HepG2 (cell line): Measurements from ENCODE around the gene ING1. TPM values are rescaled to one million over a fixed set of nuclear protein-coding genes. Genes with fewer than 3 reads are reported as not detected.

Experiments used
- ATAC-seq: fragments of 200-7000 bp; cut with Tn5 transposase; 3 replicates; pipeline ENCODE4 v1.9.1; 2020; ENCODE audit warnings: mild to moderate bottlenecking, moderate library complexity
- BruUV-seq: library from RNA; stranded (reverse); fragments of 400-500 nt; replicated peaks from 2 replicates; lab custom pipeline; 2021; lab: Mats Ljungman, UMichigan
- CTCF ChIA-PET: fragments of 300-600 bp; formaldehyde crosslinking; extraction: SDS; loops from one replicate; lab custom pipeline; 2021; ENCODE audit warnings: low total read pairs, inconsistent platforms, low intra/inter-chr PET ratio; lab: Yijun Ruan, JAX
- POLR2A ChIA-PET: fragments of 350-600 bp; sonication (Branson Sonifier 250); formaldehyde crosslinking; loops from one replicate; lab custom pipeline; 2020; ENCODE audit warnings: antibody characterized with exemption, inconsistent platforms; lab: Yijun Ruan, JAX
- DNase-seq: peaks from one replicate; pipeline ENCODE4 v3.0.0-alpha.2; 2015; ENCODE audit warnings: low spot score
- FAIRE-seq: peaks from 3 replicates; lab custom pipeline; 2011; peaks lifted over from hg19 to GRCh38; lab: Jason Lieb, UNC
- H2AFZ ChIP-seq: one replicate; pipeline ENCODE4 v1.6.1; 2011; ENCODE audit warnings: low read length, inconsistent platforms
- H3K27ac ChIP-seq: fragments of 300-600 bp; 3 replicates; pipeline ENCODE4 v1.8.0; 2011; ENCODE audit warnings: mixed run types, mild to moderate bottlenecking, mixed read lengths, low read length, inconsistent platforms; ENCODE audit not compliant: insufficient read depth; ENCODE audit errors: extremely low read length
- H3K27me3 ChIP-seq, 2 experiments: fragments of 200-600 bp in 1 of 2; 2 replicates in 1 of 2; 3 replicates in 1 of 2; pipeline versions ENCODE4 v1.6.0 to v1.8.0; 2011; ENCODE audit warnings: low read length in 2 of 2, mild to moderate bottlenecking in 2 of 2, moderate library complexity in 2 of 2, inconsistent platforms in 1 of 2; ENCODE audit not compliant: insufficient read depth in 2 of 2, control insufficient read depth in 1 of 2
- H3K36me3 ChIP-seq, 2 experiments: fragments of 200-600 bp in 1 of 2; replicated peaks in 1 of 2; 2 replicates in 1 of 2; 3 replicates in 1 of 2; pipeline versions ENCODE4 v1.5.1 to v1.8.0; 2011; ENCODE audit warnings: low read length in 2 of 2, inconsistent platforms in 1 of 2; ENCODE audit not compliant: insufficient read depth in 2 of 2, control insufficient read depth in 1 of 2
- H3K4me1 ChIP-seq: 2 replicates; pipeline ENCODE4 v1.5.1; 2012; ENCODE audit warnings: low read length, inconsistent platforms; ENCODE audit not compliant: insufficient read depth
- H3K4me2 ChIP-seq: 2 replicates; pipeline ENCODE4 v1.6.0; 2011; ENCODE audit warnings: low read depth, low read length, inconsistent platforms
- H3K4me3 ChIP-seq, 3 experiments: fragments of 200-600 bp in 1 of 3; sonication (generic), shearing (Covaris generic) in 1 of 3; replicated peaks in 1 of 3; 2 replicates each; pipeline ENCODE4 v1.5.1; 2011 to 2016; ENCODE audit warnings: low read length in 3 of 3, inconsistent platforms in 2 of 3, low read depth in 2 of 3, mild to moderate bottlenecking in 2 of 3, control low read depth in 1 of 3, mixed read lengths in 1 of 3; ENCODE audit not compliant: insufficient read depth in 1 of 3
- H3K79me2 ChIP-seq: one replicate; pipeline ENCODE4 v1.6.1; 2011; ENCODE audit warnings: low read length, inconsistent platforms; ENCODE audit not compliant: insufficient read depth
- H3K9ac ChIP-seq: 2 replicates; pipeline ENCODE4 v1.6.0; 2011; ENCODE audit warnings: mild to moderate bottlenecking, low read depth, low read length, inconsistent platforms; ENCODE audit not compliant: insufficient read depth
- H3K9me3 ChIP-seq: 2 replicates; pipeline ENCODE4 v1.5.1; 2012; ENCODE audit warnings: mild to moderate bottlenecking, low read length
- H4K20me1 ChIP-seq: 2 replicates; pipeline ENCODE4 v1.6.0; 2011; ENCODE audit warnings: inconsistent platforms, mild to moderate bottlenecking, low read length, moderate library complexity; ENCODE audit not compliant: insufficient read depth
- ARHGAP35 ChIP-seq: sonication (generic); formaldehyde crosslinking; IDR thresholded peaks from 2 replicates; pipeline ENCODE4 v1.9.0; 2022; ENCODE audit warnings: mild to moderate bottlenecking, inconsistent platforms, moderate library complexity, missing genetic modification reagents, borderline replicate concordance
- CENPX ChIP-seq: sonication (generic); formaldehyde crosslinking; IDR thresholded peaks from 2 replicates; pipeline ENCODE4 v1.9.0; 2021; ENCODE audit warnings: mild to moderate bottlenecking, missing genetic modification reagents, moderate library complexity
- KLF15 ChIP-seq: sonication (generic); formaldehyde crosslinking; IDR thresholded peaks from 2 replicates; pipeline ENCODE4 v1.8.1; 2023; ENCODE audit warnings: borderline replicate concordance, mild to moderate bottlenecking, inconsistent platforms, missing genetic modification reagents, mixed read lengths
- LCORL ChIP-seq, 2 experiments: fragments of 450-650 bp in 1 of 2; sonication (generic) in 1 of 2; formaldehyde crosslinking in 1 of 2; IDR thresholded peaks; 2 replicates each; pipeline versions ENCODE4 v1.5.0 to v1.6.1; 2017 to 2020; ENCODE audit warnings: antibody characterized with exemption in 1 of 2, missing genetic modification reagents in 1 of 2
- MLLT10 ChIP-seq: sonication (generic); formaldehyde crosslinking; IDR thresholded peaks from 2 replicates; pipeline ENCODE4 v1.4.0; 2020; ENCODE audit warnings: missing genetic modification reagents
- MTF2 ChIP-seq: sonication (generic); formaldehyde crosslinking; IDR thresholded peaks from 2 replicates; pipeline ENCODE4 v1.5.0; 2020; ENCODE audit warnings: missing genetic modification reagents, borderline replicate concordance
- RARA ChIP-seq: IDR thresholded peaks from 2 replicates; pipeline ENCODE4 v1.6.1; 2016; ENCODE audit warnings: missing genetic modification reagents, missing compliant biosample characterization
- RBFOX2 ChIP-seq: fragments of 200-400 bp; formaldehyde crosslinking; IDR thresholded peaks from 2 replicates; pipeline ENCODE4 v1.6.1; 2017; ENCODE audit warnings: low read depth, mild to moderate bottlenecking, low read length
- REPIN1 ChIP-seq: sonication (generic); formaldehyde crosslinking; IDR thresholded peaks from 2 replicates; pipeline ENCODE4 v1.8.0; 2022; ENCODE audit warnings: missing genetic modification reagents, low read depth, mild to moderate bottlenecking, borderline replicate concordance
- RFXAP ChIP-seq: sonication (generic); formaldehyde crosslinking; IDR thresholded peaks from 2 replicates; pipeline ENCODE4 v1.4.0; 2020; ENCODE audit warnings: missing genetic modification reagents, borderline replicate concordance
- U2AF1 ChIP-seq: fragments of 200-400 bp; formaldehyde crosslinking; optimal IDR thresholded peaks from 2 replicates; pipeline ENCODE3; 2017; ENCODE audit warnings: mild to moderate bottlenecking, low read depth, low read length
- ZNF235 ChIP-seq: sonication (generic); formaldehyde crosslinking; IDR thresholded peaks from 2 replicates; pipeline ENCODE4 v1.8.1; 2023; ENCODE audit warnings: mild to moderate bottlenecking, missing genetic modification reagents, borderline replicate concordance
- ZNF660 ChIP-seq: sonication (generic); formaldehyde crosslinking; IDR thresholded peaks from 2 replicates; pipeline ENCODE4 v1.5.1; 2020; ENCODE audit warnings: mild to moderate bottlenecking, low read depth, missing genetic modification reagents, borderline replicate concordance
- ZNF883 ChIP-seq: sonication (generic); formaldehyde crosslinking; IDR thresholded peaks from 2 replicates; pipeline ENCODE4 v1.5.1; 2020; ENCODE audit warnings: mild to moderate bottlenecking, missing genetic modification reagents; ENCODE audit errors: not compliant biosample characterization
- ZSCAN20 ChIP-seq: sonication (generic); formaldehyde crosslinking; IDR thresholded peaks from 2 replicates; pipeline ENCODE4 v1.4.0; 2020; ENCODE audit warnings: missing genetic modification reagents, mild to moderate bottlenecking, borderline replicate concordance
- WGBS: methylation state at CpG from one replicate; pipeline ENCODE4 v1.1.6; 2017; ENCODE audit warnings: low lambda C conversion rate; 5-methylcytosine and 5-hydroxymethylcytosine counted together
- in situ Hi-C: cut with HindIII; loops from 2 replicates; pipeline ENCODE4 v1.10.0; 2017; ENCODE audit warnings: low pct_unique_long_range_greater_than_20kb; ENCODE audit not compliant: extremely low pct_ligation_motif_present
- intact Hi-C: fragments of 100-400 bp; cut with micrococcal nuclease; formaldehyde crosslinking; loops from one replicate; pipeline ENCODE4 v1.10.0; 2022; ENCODE audit not compliant: unreplicated experiment
- polyA plus RNA-seq, 8 experiments: library from polyadenylated mRNA; depleted of rRNA in 3 of 8; stranded (reverse) in 7 of 8; unstranded in 1 of 8; fragments of >200 nt; fragmentation: Illumina TruSeq in 4 of 8; extraction: Trizol in 4 of 8; gene quantifications; 2 replicates each; pipeline versions ENCODE4 v1.2.1 to v1.2.3, GENCODE V29; 2011 to 2016; ENCODE audit warnings: low read depth in 4 of 8, missing spikeins in 1 of 8, mixed read lengths in 1 of 8; ENCODE audit not compliant: insufficient read depth in 1 of 8
- total RNA-seq, 5 experiments: library from RNA; depleted of rRNA; stranded (reverse); fragments of >200 nt; fragmentation: Illumina TruSeq; extraction: Trizol; gene quantifications; 2 replicates each; pipeline ENCODE4 v1.2.3, GENCODE V29; 2016; ENCODE audit warnings: low read depth in 1 of 5
- TF ChIP-seq, protein P1 (sequence below): sonication (generic); formaldehyde crosslinking; IDR thresholded peaks from 2 replicates; pipeline ENCODE4 v1.9.0; 2022; ENCODE audit warnings: low read depth, missing genetic modification reagents
- TF ChIP-seq, protein P2 (sequence below): IDR thresholded peaks from 2 replicates; pipeline ENCODE4 v1.6.1; 2016; ENCODE audit warnings: mild to moderate bottlenecking, missing biosample characterization, missing genetic modification reagents
- TF ChIP-seq, protein P3 (sequence below): sonication (generic); formaldehyde crosslinking; IDR thresholded peaks from 2 replicates; pipeline ENCODE4 v1.5.1; 2020; ENCODE audit warnings: mild to moderate bottlenecking, missing genetic modification reagents, borderline replicate concordance

Gene ING1
- total and polyA plus RNA-seq, 2 of the 13 experiments (the other 11 are each of a cell fraction or from before 2014, with no cell fraction given): 8.1 to 16.1 TPM

DNA sequence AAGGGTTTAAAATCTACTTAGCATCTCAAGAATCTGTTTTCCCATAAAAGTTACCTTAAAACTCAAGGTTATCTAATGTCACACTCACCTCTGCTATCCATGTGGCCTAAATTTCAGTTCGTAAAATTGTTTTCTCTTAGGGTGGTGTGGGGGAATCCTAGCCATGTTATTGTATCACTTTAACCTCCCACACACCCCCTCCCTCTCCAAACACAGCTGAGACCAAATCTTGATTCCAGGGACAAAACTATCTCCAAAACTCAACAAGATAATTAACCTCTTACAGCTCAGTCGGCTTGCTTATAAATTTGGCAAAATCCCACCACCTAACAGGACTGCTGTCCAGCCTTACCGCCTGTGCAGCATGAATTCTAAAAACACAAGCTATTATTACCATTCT, 11.4 kb upstream of the ING1 start:
- H3K4me1 ChIP-seq: peaks cover 40% of the 10 kb centered on the region
- 58% methylated on average over 3 of the region's 3 CpGs for WGBS
- H3K9ac ChIP-seq: no peak overlapping the region
- FAIRE-seq: no peak
- no peak overlapping the region for H2AFZ ChIP-seq
- TF ChIP-seq RARA (CRISPR knock-in tag) (no peak), ZNF883 (CRISPR knock-in tag) (no peak), CENPX (no peak), LCORL (IDR thresholded peaks at IDR 0.05) (no peak), LCORL (CRISPR knock-in tag; IDR thresholded peaks at IDR 0.05) (no peak), ARHGAP35 (no peak), MTF2 (no peak), KLF15 (CRISPR knock-in tag) (no peak), U2AF1 (no peak), MLLT10 (no peak), ZNF235 (no peak), ZNF660 (CRISPR knock-in tag) (no peak), RFXAP (CRISPR knock-in tag) (no peak), RBFOX2 (no peak), ZSCAN20 (CRISPR knock-in tag) (no peak), REPIN1 (no peak)
- TF ChIP-seq, protein P1, sequence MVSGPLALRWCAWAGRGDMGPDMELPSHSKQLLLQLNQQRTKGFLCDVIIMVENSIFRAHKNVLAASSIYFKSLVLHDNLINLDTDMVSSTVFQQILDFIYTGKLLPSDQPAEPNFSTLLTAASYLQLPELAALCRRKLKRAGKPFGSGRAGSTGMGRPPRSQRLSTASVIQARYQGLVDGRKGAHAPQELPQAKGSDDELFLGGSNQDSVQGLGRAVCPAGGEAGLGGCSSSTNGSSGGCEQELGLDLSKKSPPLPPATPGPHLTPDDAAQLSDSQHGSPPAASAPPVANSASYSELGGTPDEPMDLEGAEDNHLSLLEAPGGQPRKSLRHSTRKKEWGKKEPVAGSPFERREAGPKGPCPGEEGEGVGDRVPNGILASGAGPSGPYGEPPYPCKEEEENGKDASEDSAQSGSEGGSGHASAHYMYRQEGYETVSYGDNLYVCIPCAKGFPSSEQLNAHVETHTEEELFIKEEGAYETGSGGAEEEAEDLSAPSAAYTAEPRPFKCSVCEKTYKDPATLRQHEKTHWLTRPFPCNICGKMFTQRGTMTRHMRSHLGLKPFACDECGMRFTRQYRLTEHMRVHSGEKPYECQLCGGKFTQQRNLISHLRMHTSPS: no peak
- TF ChIP-seq, protein P2, sequence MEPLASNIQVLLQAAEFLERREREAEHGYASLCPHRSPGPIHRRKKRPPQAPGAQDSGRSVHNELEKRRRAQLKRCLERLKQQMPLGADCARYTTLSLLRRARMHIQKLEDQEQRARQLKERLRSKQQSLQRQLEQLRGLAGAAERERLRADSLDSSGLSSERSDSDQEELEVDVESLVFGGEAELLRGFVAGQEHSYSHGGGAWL (CRISPR knock-in tag): no peak
- TF ChIP-seq, protein P3, sequence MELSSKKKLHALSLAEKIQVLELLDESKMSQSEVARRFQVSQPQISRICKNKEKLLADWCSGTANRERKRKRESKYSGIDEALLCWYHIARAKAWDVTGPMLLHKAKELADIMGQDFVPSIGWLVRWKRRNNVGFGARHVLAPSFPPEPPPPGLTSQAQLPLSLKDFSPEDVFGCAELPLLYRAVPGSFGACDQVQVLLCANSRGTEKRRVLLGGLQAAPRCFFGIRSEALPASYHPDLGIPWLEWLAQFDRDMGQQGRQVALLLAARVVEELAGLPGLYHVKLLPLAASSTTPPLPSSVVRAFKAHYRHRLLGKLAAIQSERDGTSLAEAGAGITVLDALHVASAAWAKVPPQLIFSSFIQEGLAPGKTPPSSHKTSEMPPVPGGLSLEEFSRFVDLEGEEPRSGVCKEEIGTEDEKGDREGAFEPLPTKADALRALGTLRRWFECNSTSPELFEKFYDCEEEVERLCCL (CRISPR knock-in tag): no peak
- BruUV-seq: no TSS peak
- no peak for ATAC-seq
- no peaks in the 10 kb centered on the region for H3K9me3 ChIP-seq
- H3K79me2 ChIP-seq: peaks cover 17% of the 10 kb centered on the region
- H3K27me3 ChIP-seq: no peaks in the 10 kb centered on the region; a peak in 1 of 5 replicates
- no peak for DNase-seq
- no peak overlapping the region for H3K27ac ChIP-seq
- ChIA-PET POLR2A (interaction anchor here (0.9 to 3.4 kb wide), 2 partner anchors 11 to 13 kb away, joined by 3 to 10 read pairs; no protein-coding TSS in a partner anchor), CTCF (no interaction called here)
- in situ Hi-C loops: loop anchor here (10.0 kb wide), 1 partner anchor 213 kb away; the partner anchor contains the start of gene ANKRD10
- intact Hi-C loops: no loop called here
- peaks cover 16 to 40% of the 10 kb centered on the region in 2 experiments; a peak in 4 of 5 replicates for H3K36me3 ChIP-seq
- H3K4me3 ChIP-seq: no peak overlapping the region
- no peaks in the 10 kb centered on the region for H4K20me1 ChIP-seq
- no peak overlapping the region for H3K4me2 ChIP-seq
